DOHH2 (cell line): ENCODE data around the gene NAV2.

ENCODE experiments used
- H3F3A ChIP-seq: fragments of 200-600 bp; sonication (generic), shearing (Covaris generic); 2 replicates; pipeline ENCODE4 v1.6.0; 2016; ENCODE audit warnings: antibody characterized with exemption, mild to moderate bottlenecking; ENCODE audit not compliant: control insufficient read depth, insufficient read depth
- H3K27ac ChIP-seq: fragments of 200-600 bp; sonication (generic); 2 replicates; pipeline ENCODE4 v1.5.1; 2014; ENCODE audit warnings: low read depth, mild to moderate bottlenecking, low read length, moderate library complexity
- H3K27me3 ChIP-seq: fragments of 200-600 bp; sonication (generic); 2 replicates; pipeline ENCODE4 v1.6.1; 2014; ENCODE audit warnings: mild to moderate bottlenecking, low read length, mixed read lengths; ENCODE audit not compliant: control insufficient read depth
- H3K36me3 ChIP-seq: fragments of 200-600 bp; sonication (generic); 2 replicates; pipeline ENCODE4 v1.6.1; 2014; ENCODE audit warnings: mild to moderate bottlenecking, low read length, moderate library complexity, mixed read lengths; ENCODE audit not compliant: control insufficient read depth
- H3K4me1 ChIP-seq: fragments of 200-600 bp; sonication (generic); 2 replicates; pipeline ENCODE4 v1.6.1; 2014; ENCODE audit warnings: mild to moderate bottlenecking, low read length, mixed read lengths; ENCODE audit not compliant: control insufficient read depth
- H3K4me2 ChIP-seq: fragments of 200-600 bp; sonication (generic); 2 replicates; pipeline ENCODE4 v1.6.0; 2014; ENCODE audit warnings: mild to moderate bottlenecking, low read length, moderate library complexity
- H3K4me3 ChIP-seq: fragments of 200-600 bp; sonication (generic); 2 replicates; pipeline ENCODE4 v1.5.1; 2014; ENCODE audit warnings: mild to moderate bottlenecking, low read length, mixed read lengths
- H3K79me2 ChIP-seq: fragments of 200-600 bp; sonication (generic); 2 replicates; pipeline ENCODE4 v1.6.1; 2014; ENCODE audit warnings: mild to moderate bottlenecking, low read length, mixed read lengths; ENCODE audit not compliant: control insufficient read depth
- H3K9me2 ChIP-seq: fragments of 200-600 bp; sonication (generic); replicated peaks from 2 replicates; pipeline ENCODE4 v1.6.1; 2014; ENCODE audit warnings: mild to moderate bottlenecking, low read length, mixed read lengths; ENCODE audit not compliant: control insufficient read depth
- H3K9me3 ChIP-seq: fragments of 200-600 bp; sonication (generic); 2 replicates; pipeline ENCODE4 v1.6.1; 2014; ENCODE audit warnings: antibody characterized with exemption, low read length, mixed read lengths; ENCODE audit not compliant: control insufficient read depth, insufficient read depth
- H4K20me1 ChIP-seq: fragments of 200-600 bp; sonication (generic); 2 replicates; pipeline ENCODE4 v1.6.0; 2014; ENCODE audit warnings: low read depth, mild to moderate bottlenecking, antibody characterized with exemption, low read length, moderate library complexity; ENCODE audit not compliant: control insufficient read depth, insufficient read depth
- CTCF ChIP-seq: fragments of 200-600 bp; sonication (generic); IDR thresholded peaks from one replicate; pipeline ENCODE4 v1.5.1; 2014; ENCODE audit warnings: antibody characterized with exemption, mild to moderate bottlenecking, low read depth, low read length; ENCODE audit not compliant: poor library complexity, severe bottlenecking
- EZH2phosphoT487 ChIP-seq: fragments of 200-600 bp; sonication (generic); IDR thresholded peaks from 2 replicates; pipeline ENCODE4 v1.6.1; 2017; ENCODE audit warnings: borderline replicate concordance, mild to moderate bottlenecking, antibody characterized with exemption, low read length, moderate library complexity, mixed read lengths

NAV2 gene

GRCh38 chr11:19836666-19837065, 124.0 kb downstream of the NAV2 start:
- no peak overlapping the region for H3K4me2 ChIP-seq
- no peaks in the 10 kb centered on the region for H3K27me3 ChIP-seq
- H3K9me2 ChIP-seq: no peaks in the 10 kb centered on the region
- H3K9me3 ChIP-seq: no peaks in the 10 kb centered on the region
- no peaks in the 10 kb centered on the region for H3F3A ChIP-seq
- H4K20me1 ChIP-seq: no peaks in the 10 kb centered on the region
- no peaks in the 10 kb centered on the region for H3K36me3 ChIP-seq
- TF ChIP-seq EZH2phosphoT487 (no peak), CTCF (no peak)
- no peak overlapping the region for H3K4me3 ChIP-seq
- no peak overlapping the region for H3K27ac ChIP-seq
- H3K4me1 ChIP-seq: no peaks in the 10 kb centered on the region
- no peaks in the 10 kb centered on the region for H3K79me2 ChIP-seq

GRCh38 chr11:19838994-19839768, 126.5 kb downstream of the NAV2 start:
- TF ChIP-seq EZH2phosphoT487 (no peak), CTCF (no peak)
- H4K20me1 ChIP-seq: no peaks in the 10 kb centered on the region
- no peaks in the 10 kb centered on the region for H3F3A ChIP-seq
- no peaks in the 10 kb centered on the region for H3K27me3 ChIP-seq
- no peaks in the 10 kb centered on the region for H3K36me3 ChIP-seq
- no peaks in the 10 kb centered on the region for H3K9me3 ChIP-seq
- no peaks in the 10 kb centered on the region for H3K9me2 ChIP-seq
- H3K4me2 ChIP-seq: no peak overlapping the region
- no peak overlapping the region for H3K27ac ChIP-seq
- H3K79me2 ChIP-seq: no peaks in the 10 kb centered on the region
- H3K4me3 ChIP-seq: no peak overlapping the region
- no peaks in the 10 kb centered on the region for H3K4me1 ChIP-seq

- no peaks in the 10 kb centered on the region for H3K9me3 ChIP-seq
- H3K9me2 ChIP-seq: no peaks in the 10 kb centered on the region
- no peaks in the 10 kb centered on the region for H3F3A ChIP-seq
- no peak overlapping the region for H3K4me2 ChIP-seq
- H3K27ac ChIP-seq: no peak overlapping the region
- no peaks in the 10 kb centered on the region for H3K27me3 ChIP-seq
- no peaks in the 10 kb centered on the region for H3K36me3 ChIP-seq
- no peaks in the 10 kb centered on the region for H3K79me2 ChIP-seq
- H3K4me3 ChIP-seq: no peak overlapping the region
- TF ChIP-seq EZH2phosphoT487 (no peak), CTCF (no peak)
- H4K20me1 ChIP-seq: no peaks in the 10 kb centered on the region
- no peaks in the 10 kb centered on the region for H3K4me1 ChIP-seq
Measured at GRCh38 chr11:19840961-19841360, 128.3 kb downstream of the NAV2 start.
